ENCODE results near the gene PBX1. TPM values are rescaled to one million over a fixed set of nuclear protein-coding genes. Genes with fewer than 3 reads are reported as not detected.
A peak's percentile ranks its signal among the peaks of the same experiment; 100 is the strongest.

Gene PBX1
- total and polyA plus RNA-seq, 2 of the 4 experiments (the other 2 are of a cell fraction), result 13.9 to 17.9 TPM

GRCh38 chr1:164675342-164675904 lies 116.4 kb downstream of the PBX1 start:
- Histone ChIP-seq H3K56ac (ENCODE audit: extremely low read depth, insufficient read depth, low read length) (no peak overlapping the region), H4K8ac (ENCODE audit: low read depth in 2 of 2, low read length in 2 of 2) (no peak overlapping the region), H2BK20ac (ENCODE audit: low read depth, low read length) (no peak overlapping the region), H2BK15ac (ENCODE audit: low read depth, low read length) (no peak overlapping the region), H4K91ac (ENCODE audit: insufficient read depth, low read depth, low read length) (no peak overlapping the region), H2AK9ac (replicated peaks; ENCODE audit: low read depth, low read length, poor library complexity) (no peak overlapping the region), H3K18ac (ENCODE audit: low read depth, low read length) (no peak overlapping the region), H2BK120ac (ENCODE audit: low read depth, low read length) (no peak overlapping the region), H3K27me3 (ENCODE audit: control insufficient read depth, insufficient read depth, low read length) (no peaks in the 10 kb centered on the region), H2AFZ (replicated peaks; ENCODE audit: low read length, poor library complexity) (no peak overlapping the region), H3K9me3 (ENCODE audit: control insufficient read depth, insufficient read depth, low read length) (no peaks in the 10 kb centered on the region), H3K23ac (ENCODE audit: low read depth, low read length) (no peak overlapping the region), H3K14ac (replicated peaks; ENCODE audit: low read depth, low read length) (no peak overlapping the region), H3K27ac (ENCODE audit: insufficient read depth, low read length) (no peak overlapping the region), H3K9me1 (ENCODE audit: insufficient read depth, low read length) (peaks cover 3% of the 10 kb centered on the region; the same call in 1 of the 2 replicates), H2AK5ac (ENCODE audit: low read depth, low read length) (no peak overlapping the region), H3K4me2 (ENCODE audit: low read depth, low read length) (no peak overlapping the region), H3K9ac (ENCODE audit: low read depth, low read length) (no peak overlapping the region), H3K36me3 (ENCODE audit: control insufficient read depth, insufficient read depth, low read length) (peaks cover 5% of the 10 kb centered on the region; the same call in 1 of the 2 replicates), H3K4me3 (ENCODE audit: insufficient read depth, low read depth, low read length) (no peak overlapping the region), H4K5ac (ENCODE audit: low read depth, low read length) (no peak overlapping the region), H4K20me1 (ENCODE audit: insufficient read depth, low read length) (no peaks in the 10 kb centered on the region), H3K4me1 (ENCODE audit: control insufficient read depth, insufficient read depth, low read length) (peaks cover 13% of the 10 kb centered on the region), H3K79me1 (ENCODE audit: low read depth in 1 of 2, low read length in 2 of 2) (peaks cover 2 to 10% of the 10 kb centered on the region in 2 experiments; a peak in 3 of 4 replicates), H3K4ac (ENCODE audit: low read depth, low read length) (no peak overlapping the region), H2BK5ac (ENCODE audit: low read depth, low read length, poor library complexity, severe bottlenecking) (no peak overlapping the region)
- BruUV-seq (replicated peaks), result no TSS peak
- intact Hi-C loops (cut with micrococcal nuclease) (no loop called here), in situ Hi-C loops (cut with MboI; ENCODE audit: low sequenced_read_pairs) (no loop called here), dilution Hi-C loops (cut with HindIII; ENCODE audit: low sequenced_read_pairs, unreplicated experiment) (no loop called here)
- no peak for ATAC-seq (ENCODE audit: low read depth)
- ChIA-PET POLR2A (ENCODE audit: unreplicated experiment) (no interaction called here), CTCF (no interaction called here)
- DNase-seq, result peak; percentile 17
- no peak for TF ChIP-seq CHD1 (IDR thresholded peaks at IDR 0.05; ENCODE audit: low read depth, low read length)
- no peak for TF ChIP-seq MAFK (IDR thresholded peaks at IDR 0.05; ENCODE audit: low read depth, low read length)
- TF ChIP-seq FOS (IDR thresholded peaks at IDR 0.05; ENCODE audit: low read depth, low read length), result no peak
- TF ChIP-seq MAZ (IDR thresholded peaks at IDR 0.05; ENCODE audit: borderline replicate concordance, low read depth, low read length), result no peak
- TF ChIP-seq USF2 (IDR thresholded peaks at IDR 0.05; ENCODE audit: low read depth, low read length), result no peak
- no peak for TF ChIP-seq CEBPB (IDR thresholded peaks at IDR 0.05; ENCODE audit: low read depth, low read length)
- no peak for TF ChIP-seq CTCF (conservative IDR thresholded peaks at IDR 0.05; ENCODE audit: low read depth, low read length)
- TF ChIP-seq RCOR1 (IDR thresholded peaks at IDR 0.05; ENCODE audit: insufficient replicate concordance, low read length), result no peak
- no peak for TF ChIP-seq POLR2A (IDR thresholded peaks at IDR 0.05; ENCODE audit: low read depth, low read length)
- no peak for TF ChIP-seq MXI1 (IDR thresholded peaks at IDR 0.05; ENCODE audit: borderline replicate concordance, low read depth, low read length)
- TF ChIP-seq RAD21 (IDR thresholded peaks at IDR 0.05; ENCODE audit: low read length), result no peak
- no peak for TF ChIP-seq NFE2L2 (IDR thresholded peaks at IDR 0.05; ENCODE audit: low read depth, low read length)
- TF ChIP-seq SMC3 (IDR thresholded peaks at IDR 0.05; ENCODE audit: low read depth, low read length), result no peak
- TF ChIP-seq RFX5 (IDR thresholded peaks at IDR 0.05; ENCODE audit: low read depth, low read length), result no peak
- WGBS, 2 experiments (ENCODE audit: extremely low coverage in 2 of 2, insufficient read length in 1 of 2), result no CpG with 5 or more reads among the region's 4 CpGs
